Transverse colon (tissue), 4 donors: ENCODE results near the gene PML. TPM values are rescaled to one million over a fixed set of nuclear protein-coding genes. Genes with fewer than 3 reads are reported as not detected.
A peak's percentile ranks its signal among the peaks of the same experiment; 100 is the strongest.
"Not testable (repeated sequence)": the region's sequence is repeated elsewhere in the genome, so short reads cannot be mapped to it uniquely, and the experiment has no call there.

ENCODE experiments used
- DNase-seq: peaks from one replicate; pipeline ENCODE4 v3.0.0-alpha.2; 2019
- H3K27ac ChIP-seq, 4 donors: fragments of 200-600 bp; sonication (generic); 2 replicates each; pipeline ENCODE4 v1.5.1; 2016 to 2018; ENCODE audit warnings: inconsistent platforms in 4 of 4
- H3K27me3 ChIP-seq: fragments of 200-600 bp; sonication (generic); 2 replicates; pipeline ENCODE4 v1.5.1; 2017; ENCODE audit warnings: inconsistent platforms
- H3K36me3 ChIP-seq, 4 donors: fragments of 200-600 bp; sonication (generic); 2 replicates each; pipeline ENCODE4 v1.5.1; 2017 to 2019; ENCODE audit warnings: inconsistent platforms in 4 of 4
- H3K4me1 ChIP-seq, 4 donors: fragments of 200-600 bp; sonication (generic); 2 replicates each; pipeline ENCODE4 v1.5.1; 2017 to 2020; ENCODE audit warnings: inconsistent platforms in 4 of 4
- H3K4me3 ChIP-seq, 4 donors: fragments of 200-600 bp; sonication (generic); 1 replicate in 1 of 4; 2 replicates in 3 of 4; pipeline versions ENCODE4 v1.5.1 to v1.6.1; 2017 to 2019; ENCODE audit warnings: inconsistent platforms in 4 of 4
- H3K9me3 ChIP-seq, 2 donors: fragments of 200-600 bp; sonication (generic); 2 replicates each; pipeline ENCODE4 v1.5.1; 2017 to 2019; ENCODE audit warnings: inconsistent platforms in 2 of 2
- EP300 ChIP-seq: sonication (generic); formaldehyde crosslinking; IDR thresholded peaks from one replicate; pipeline ENCODE4 v1.6.1; 2017; ENCODE audit warnings: antibody characterized with exemption, low read depth
- POLR2A ChIP-seq: fragments of 450-650 bp; IDR thresholded peaks from one replicate; pipeline ENCODE4 v1.6.1; 2016; ENCODE audit warnings: antibody characterized with exemption, mild to moderate bottlenecking, moderate library complexity
- POLR2AphosphoS5 ChIP-seq, 3 donors: sonication (generic); formaldehyde crosslinking; IDR thresholded peaks; one replicate each; pipeline ENCODE4 v1.6.1; 2016; ENCODE audit warnings: antibody characterized with exemption in 3 of 3
- WGBS, 2 donors: methylation state at CpG; one replicate each; pipeline ENCODE4 v1.1.5; 2018; ENCODE audit warnings: low coverage in 1 of 2; 5-methylcytosine and 5-hydroxymethylcytosine counted together
- in situ Hi-C, 4 donors: fragments of 200-750 bp; cut with MboI; loops; one replicate each; pipeline versions ENCODE4 v1.15.0 to v1.15.1; 2017; ENCODE audit warnings: low sequenced_read_pairs in 3 of 4, low pct_ligation_motif_present in 1 of 4, low pct_unique_long_range_greater_than_20kb in 1 of 4
- intact Hi-C: fragments of 100-400 bp; cut with DNase I; formaldehyde crosslinking; loops from one replicate; pipeline ENCODE4 v1.15.1; 2023; ENCODE audit warnings: low total_unique reads
- total RNA-seq, 4 donors: library from RNA; depleted of rRNA; stranded (reverse); fragments of >200 nt; gene quantifications; one replicate each; pipeline ENCODE4 v1.1.0, GENCODE V29; 2016
- TF ChIP-seq, protein P1 (sequence below), 5 experiments: fragments of 200-600 bp in 3 of 5; fragments of 450-650 bp in 2 of 5; sonication (generic) in 3 of 5; IDR thresholded peaks; 1 replicate in 2 of 5; 2 replicates in 3 of 5; pipeline ENCODE4 v1.5.1; 2016 to 2017; ENCODE audit warnings: antibody characterized with exemption in 5 of 5, inconsistent platforms in 3 of 5, mild to moderate bottlenecking in 2 of 5, moderate library complexity in 1 of 5

Gene PML
- total RNA-seq, 4 donors from 2014 or later: 35.1 to 128 (median 70.0) TPM

DNA sequence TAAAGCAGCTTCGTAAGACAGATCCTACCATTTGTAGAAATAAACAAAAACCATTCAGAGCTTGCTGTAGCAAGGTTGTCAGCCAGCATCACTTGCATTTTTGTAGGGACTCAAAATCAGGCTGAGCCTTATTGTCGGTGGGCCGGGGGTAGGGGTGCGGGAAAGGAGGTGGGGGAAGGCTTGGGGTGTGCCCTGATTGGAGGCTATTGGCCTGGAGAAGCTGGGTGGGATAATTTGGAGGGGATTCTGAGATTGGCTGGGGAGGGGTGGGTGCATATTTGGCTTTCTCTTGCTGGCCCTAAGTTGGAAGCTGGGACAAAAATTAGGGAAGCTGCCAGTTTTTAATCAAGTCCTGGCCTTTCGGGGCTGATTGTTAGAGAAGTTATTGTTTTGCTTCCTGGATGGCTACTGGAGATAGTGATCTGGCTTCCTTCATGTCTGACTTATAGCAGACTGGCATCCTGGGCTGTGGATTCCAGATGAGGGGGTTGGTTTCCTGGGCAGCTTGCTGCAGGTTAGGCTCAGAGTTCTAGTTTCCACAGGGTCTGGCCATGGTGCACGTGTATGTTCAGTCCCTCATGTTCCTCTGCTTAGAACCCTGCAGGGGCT, 25.3 kb upstream of the PML start:
- intact Hi-C loops (no loop called here), in situ Hi-C loops (loop anchor here in 1 of 4 donors (10.0 to 25.0 kb wide), 2 partner anchors 56 to 343 kb away; no protein-coding TSS in a partner anchor)
- no peak for DNase-seq
- Histone ChIP-seq H3K9me3 (no peaks in the 10 kb centered on the region), H3K27me3 (peaks cover 3% of the 10 kb centered on the region), H3K36me3 (no peaks in the 10 kb centered on the region), H3K4me3 (no peak overlapping the region), H3K4me1 (peaks cover 3 to 23% (median 9%) of the 10 kb centered on the region in 4 donors), H3K27ac (no peak overlapping the region)
- 83 to 90% methylated on average over 3 to 6 of the region's 6 CpGs for WGBS, 2 donors
- no peak for TF ChIP-seq POLR2AphosphoS5 (IDR thresholded peaks at IDR 0.05)
- TF ChIP-seq POLR2A: no peak
- TF ChIP-seq EP300: no peak
- TF ChIP-seq, protein P1, sequence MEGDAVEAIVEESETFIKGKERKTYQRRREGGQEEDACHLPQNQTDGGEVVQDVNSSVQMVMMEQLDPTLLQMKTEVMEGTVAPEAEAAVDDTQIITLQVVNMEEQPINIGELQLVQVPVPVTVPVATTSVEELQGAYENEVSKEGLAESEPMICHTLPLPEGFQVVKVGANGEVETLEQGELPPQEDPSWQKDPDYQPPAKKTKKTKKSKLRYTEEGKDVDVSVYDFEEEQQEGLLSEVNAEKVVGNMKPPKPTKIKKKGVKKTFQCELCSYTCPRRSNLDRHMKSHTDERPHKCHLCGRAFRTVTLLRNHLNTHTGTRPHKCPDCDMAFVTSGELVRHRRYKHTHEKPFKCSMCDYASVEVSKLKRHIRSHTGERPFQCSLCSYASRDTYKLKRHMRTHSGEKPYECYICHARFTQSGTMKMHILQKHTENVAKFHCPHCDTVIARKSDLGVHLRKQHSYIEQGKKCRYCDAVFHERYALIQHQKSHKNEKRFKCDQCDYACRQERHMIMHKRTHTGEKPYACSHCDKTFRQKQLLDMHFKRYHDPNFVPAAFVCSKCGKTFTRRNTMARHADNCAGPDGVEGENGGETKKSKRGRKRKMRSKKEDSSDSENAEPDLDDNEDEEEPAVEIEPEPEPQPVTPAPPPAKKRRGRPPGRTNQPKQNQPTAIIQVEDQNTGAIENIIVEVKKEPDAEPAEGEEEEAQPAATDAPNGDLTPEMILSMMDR (IDR thresholded peaks at IDR 0.05): no peak

DNA sequence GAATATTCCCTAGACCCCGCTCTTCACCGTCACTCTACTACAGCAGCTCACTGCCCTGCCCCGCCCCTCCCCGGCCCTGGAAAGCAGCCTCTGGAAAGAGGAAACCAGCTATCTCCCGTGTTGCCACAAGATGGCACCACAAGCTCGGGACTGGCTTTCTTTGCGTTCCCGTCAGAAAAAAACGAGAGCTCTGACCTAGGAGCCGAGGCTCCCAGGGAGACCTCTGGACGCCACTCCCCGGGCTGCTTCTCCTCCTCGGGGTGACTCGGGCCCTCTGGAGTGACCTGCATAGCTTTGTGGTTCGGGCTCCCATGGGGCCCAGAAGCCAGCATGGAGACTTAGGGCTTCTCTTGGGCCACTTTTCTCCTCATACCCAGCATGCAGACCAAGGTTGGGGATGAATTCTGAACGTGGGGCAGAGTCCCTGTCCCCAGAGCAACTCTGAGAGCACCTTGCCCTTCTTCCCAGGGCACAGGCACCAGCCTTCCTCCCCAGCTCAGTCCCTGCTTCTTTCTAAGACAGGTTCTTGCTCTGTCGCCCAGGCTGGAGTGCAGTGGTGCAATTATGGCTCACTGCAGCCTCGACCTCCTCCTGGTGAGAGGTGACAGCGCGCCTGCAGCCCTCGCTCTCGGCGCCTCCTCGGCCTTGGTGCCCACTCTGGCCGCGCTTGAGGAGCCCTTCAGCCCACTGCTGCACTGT, 21.4 kb upstream of the PML start:
- in situ Hi-C loops (loop anchor here in 1 of 4 donors (25.0 kb wide), 1 partner anchor 339 kb away; no protein-coding TSS in a partner anchor), intact Hi-C loops (loop anchor here (2.0 to 10.0 kb wide), 2 partner anchors 66 to 352 kb away; no protein-coding TSS in a partner anchor)
- peaks cover 32% of the 10 kb centered on the region for H3K27me3 ChIP-seq
- H3K9me3 ChIP-seq: no peaks in the 10 kb centered on the region
- H3K4me3 ChIP-seq: peak overlapping the region in 1 of 4 donors; percentile 21
- peak; percentile 90 for DNase-seq
- H3K27ac ChIP-seq: no peak overlapping the region
- TF ChIP-seq POLR2AphosphoS5 (IDR thresholded peaks at IDR 0.05): no peak
- no peak for TF ChIP-seq POLR2A
- TF ChIP-seq EP300: no peak
- TF ChIP-seq, protein P1 (IDR thresholded peaks at IDR 0.05): peak; percentile 80 to 88 (median 85)
- no peaks in the 10 kb centered on the region for H3K36me3 ChIP-seq
- peaks cover 0 to 16% (median 4%) of the 10 kb centered on the region in 4 donors for H3K4me1 ChIP-seq
- WGBS, 2 donors: 28% methylated on average over 25 of the region's 26 CpGs; no CpG with 5 or more reads in 1 of the 2 donors

GRCh38 chr15:73973683-73974200, 20.8 kb upstream of the PML start:
- H3K36me3 ChIP-seq, H3K27ac ChIP-seq, H3K4me3 ChIP-seq, DNase-seq, H3K9me3 ChIP-seq: not testable (repeated sequence)
- in situ Hi-C loops (loop anchor here in 1 of 4 donors (25.0 kb wide), 1 partner anchor 339 kb away; no protein-coding TSS in a partner anchor), intact Hi-C loops (loop anchor here (2.0 to 10.0 kb wide), 2 partner anchors 65 to 351 kb away; no protein-coding TSS in a partner anchor)
- Histone ChIP-seq H3K27me3 (peaks cover 32% of the 10 kb centered on the region), H3K4me1 (peaks cover 0 to 16% (median 4%) of the 10 kb centered on the region in 4 donors)
- WGBS, 2 donors: 96% methylated on average over 22 of the region's 39 CpGs; no CpG with 5 or more reads in 1 of the 2 donors

- H3K27ac ChIP-seq, H3K36me3 ChIP-seq, in situ Hi-C loops, DNase-seq, H3K4me3 ChIP-seq, H3K9me3 ChIP-seq: not testable (repeated sequence)
- H3K4me1 ChIP-seq: peaks cover 0 to 16% (median 4%) of the 10 kb centered on the region in 4 donors
- intact Hi-C loops: loop anchor here (10.0 kb wide), 1 partner anchor 349 kb away; no protein-coding TSS in a partner anchor
- H3K27me3 ChIP-seq: peaks cover 32% of the 10 kb centered on the region
- 3 to 19% methylated on average over 5 to 18 of the region's 18 CpGs for WGBS, 2 donors
Measured at GRCh38 chr15:73975440-73976125, 18.9 kb upstream of the PML start.
